NT2/D1 (cell line): ENCODE measurements around the gene SORCS1.

Experiments used
- DNase-seq: peaks from one replicate; pipeline ENCODE4 v3.0.0-alpha.2; 2011; ENCODE audit warnings: low read depth, low spot score
- H3K27me3 ChIP-seq: 2 replicates; pipeline ENCODE4 v1.6.0; 2011; ENCODE audit warnings: mild to moderate bottlenecking; ENCODE audit not compliant: insufficient read length, insufficient read depth
- H3K36me3 ChIP-seq: 2 replicates; pipeline ENCODE4 v1.6.1; 2011; ENCODE audit warnings: mild to moderate bottlenecking, low read length, mixed read lengths; ENCODE audit not compliant: insufficient read depth, insufficient read length
- H3K4me1 ChIP-seq: 2 replicates; pipeline ENCODE4 v1.5.1; 2011; ENCODE audit not compliant: insufficient read depth, insufficient read length
- H3K4me3 ChIP-seq: 2 replicates; pipeline ENCODE4 v1.5.1; 2011; ENCODE audit warnings: low read depth; ENCODE audit not compliant: insufficient read length
- H3K9ac ChIP-seq: 2 replicates; pipeline ENCODE4 v1.6.0; 2011; ENCODE audit warnings: low read depth; ENCODE audit not compliant: insufficient read length
- H3K9me3 ChIP-seq: 2 replicates; pipeline ENCODE4 v1.5.1; 2011; ENCODE audit warnings: mild to moderate bottlenecking, low read length; ENCODE audit not compliant: insufficient read depth
- SUZ12 ChIP-seq: IDR thresholded peaks from 2 replicates; pipeline ENCODE4 v1.6.1; 2011; ENCODE audit not compliant: insufficient read length, insufficient read depth; ENCODE audit errors: extremely low read depth
- YY1 ChIP-seq: IDR thresholded peaks from 2 replicates; pipeline ENCODE4 v1.6.1; 2011; ENCODE audit not compliant: insufficient read length, insufficient read depth
- ZNF274 ChIP-seq: IDR thresholded peaks from 2 replicates; pipeline ENCODE4 v1.6.1; 2011; ENCODE audit warnings: mild to moderate bottlenecking, low read depth, low read length

The SORCS1 gene

GRCh38 chr10:107051769-107052168 is 112.7 kb downstream of the SORCS1 start:
- H3K27me3 ChIP-seq: no peaks in the 10 kb centered on the region
- H3K9ac ChIP-seq: no peak overlapping the region
- H3K4me1 ChIP-seq: no peaks in the 10 kb centered on the region
- no peaks in the 10 kb centered on the region for H3K36me3 ChIP-seq
- no peak for DNase-seq
- H3K9me3 ChIP-seq: no peaks in the 10 kb centered on the region
- H3K4me3 ChIP-seq: no peak overlapping the region
- TF ChIP-seq YY1 (no peak), SUZ12 (no peak), ZNF274 (no peak)

GRCh38 chr10:107043461-107043860 is 121.0 kb downstream of the SORCS1 start:
- Histone ChIP-seq H3K4me1 (no peaks in the 10 kb centered on the region), H3K36me3 (no peaks in the 10 kb centered on the region), H3K9me3 (no peaks in the 10 kb centered on the region), H3K27me3 (no peaks in the 10 kb centered on the region), H3K4me3 (no peak overlapping the region), H3K9ac (no peak overlapping the region)
- DNase-seq: no peak
- TF ChIP-seq ZNF274 (no peak), SUZ12 (no peak), YY1 (no peak)

DNA sequence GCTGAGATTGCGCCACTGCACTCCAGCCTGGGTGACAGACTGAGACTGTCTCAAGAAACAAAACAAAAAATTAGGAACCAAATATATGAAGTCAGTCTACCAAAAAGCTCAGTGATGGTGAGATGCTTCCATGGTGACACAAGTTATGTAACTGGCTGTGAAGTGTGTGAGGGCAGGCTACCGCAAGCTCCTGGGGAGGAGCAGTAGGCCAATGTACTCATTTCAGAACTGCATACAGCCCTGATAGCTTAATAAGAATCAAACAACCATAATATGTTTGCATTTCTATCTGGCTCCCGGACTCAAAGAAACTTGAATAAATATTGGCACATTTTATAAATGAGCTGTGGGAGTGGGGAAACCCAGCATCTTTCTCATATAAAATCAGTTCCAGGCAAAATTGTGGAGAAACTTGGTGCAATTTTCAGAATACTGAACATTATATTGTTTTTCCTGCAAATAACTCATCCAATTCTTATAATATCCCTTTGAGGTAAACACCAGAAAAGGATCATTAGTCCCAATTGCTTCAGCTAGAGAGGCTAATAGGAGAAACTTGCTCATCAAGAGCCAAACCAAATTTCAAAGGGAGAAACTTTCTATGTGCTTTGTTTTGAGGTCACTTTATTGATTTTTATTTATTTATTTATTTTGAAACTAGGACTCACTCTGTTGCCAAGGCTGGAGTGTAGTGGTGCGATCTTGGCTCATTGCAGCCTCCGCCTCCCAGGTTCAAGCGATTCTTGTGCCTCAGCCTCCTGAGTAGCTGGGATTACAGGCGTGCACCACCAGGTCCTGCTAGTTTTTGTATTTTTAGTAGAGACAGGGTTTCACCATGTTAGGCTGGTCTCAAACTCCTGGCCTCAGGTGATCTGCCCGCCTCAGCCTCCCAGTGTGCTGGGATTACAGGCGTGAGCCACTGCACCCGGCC is 127.0 kb downstream of the SORCS1 start:
- peaks cover 1% of the 10 kb centered on the region for H3K4me1 ChIP-seq
- H3K36me3 ChIP-seq: no peaks in the 10 kb centered on the region
- no peak overlapping the region for H3K4me3 ChIP-seq
- H3K9ac ChIP-seq: no peak overlapping the region
- no peak for TF ChIP-seq SUZ12
- no peak for TF ChIP-seq YY1
- no peak for TF ChIP-seq ZNF274
- H3K9me3 ChIP-seq: no peaks in the 10 kb centered on the region
- no peaks in the 10 kb centered on the region for H3K27me3 ChIP-seq
- no peak for DNase-seq

DNA sequence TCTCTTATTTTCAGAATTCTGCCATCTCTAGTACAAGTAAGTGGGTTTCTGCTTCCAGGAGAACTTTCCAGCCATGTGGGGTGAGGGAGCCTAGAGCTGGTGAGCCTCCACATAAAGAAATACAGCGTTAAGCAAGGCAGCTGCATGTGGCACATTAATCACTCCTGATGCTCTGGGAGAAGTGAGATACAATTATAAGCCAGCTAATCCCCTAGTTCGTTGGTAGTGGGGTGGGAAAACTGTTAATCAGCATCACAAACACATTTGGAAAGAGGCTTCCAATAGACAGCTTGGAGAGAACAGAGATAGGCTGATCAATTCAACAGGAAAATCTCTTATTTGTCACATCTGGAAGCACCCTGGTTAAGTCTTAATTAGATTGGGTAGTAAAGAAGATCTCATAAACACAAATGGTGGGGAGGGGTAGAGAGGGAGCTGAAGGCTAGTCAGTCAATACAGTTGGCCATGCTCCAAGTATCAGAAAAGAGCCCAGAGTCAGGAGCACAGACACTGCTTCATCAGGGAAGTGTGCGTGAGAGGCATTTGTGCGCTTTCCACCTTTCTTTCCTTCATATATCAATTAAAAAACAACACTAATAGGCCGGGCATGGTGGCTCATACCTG is 130.6 kb downstream of the SORCS1 start:
- no peaks in the 10 kb centered on the region for H3K27me3 ChIP-seq
- peaks cover 1% of the 10 kb centered on the region for H3K4me1 ChIP-seq
- no peak overlapping the region for H3K9ac ChIP-seq
- no peak overlapping the region for H3K4me3 ChIP-seq
- no peaks in the 10 kb centered on the region for H3K9me3 ChIP-seq
- no peak for DNase-seq
- no peak for TF ChIP-seq SUZ12
- no peak for TF ChIP-seq ZNF274
- no peak for TF ChIP-seq YY1
- H3K36me3 ChIP-seq: no peaks in the 10 kb centered on the region

DNA sequence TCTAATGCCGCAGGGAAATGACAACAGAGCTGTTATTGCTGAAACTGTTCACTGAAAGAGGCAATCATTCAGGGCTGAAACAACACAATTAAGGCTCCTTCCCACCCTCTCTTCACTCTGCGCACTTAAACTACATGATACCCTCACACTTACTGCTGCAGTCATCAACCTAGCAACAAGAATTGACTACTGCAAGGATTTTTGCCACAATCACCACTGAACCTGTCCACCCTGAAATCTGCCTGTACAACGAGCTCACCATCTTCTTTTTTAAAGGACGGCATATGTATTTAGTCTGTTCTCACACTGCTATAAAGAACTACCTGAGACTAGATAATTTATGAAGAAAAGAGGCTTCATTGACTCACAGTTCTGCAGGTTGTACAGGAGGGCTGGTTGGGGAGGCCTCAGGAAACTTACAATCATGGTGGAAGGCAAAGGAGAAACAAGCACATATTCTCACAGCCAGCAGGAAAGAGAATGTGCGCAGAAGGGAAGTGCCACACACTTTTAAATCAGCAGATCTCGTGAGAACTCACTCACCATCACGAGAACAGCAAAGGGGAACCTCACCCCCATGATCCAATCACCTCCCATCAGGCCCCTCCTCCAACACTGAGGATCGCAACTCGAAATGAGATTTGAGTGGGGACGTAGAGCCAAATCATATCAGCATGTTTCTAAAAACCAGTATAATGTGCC is 131.7 kb downstream of the SORCS1 start:
- no peak for DNase-seq
- Histone ChIP-seq H3K27me3 (no peaks in the 10 kb centered on the region), H3K9me3 (no peaks in the 10 kb centered on the region), H3K36me3 (no peaks in the 10 kb centered on the region), H3K4me3 (no peak overlapping the region), H3K4me1 (peaks cover 1% of the 10 kb centered on the region), H3K9ac (no peak overlapping the region)
- TF ChIP-seq SUZ12: no peak
- no peak for TF ChIP-seq YY1
- TF ChIP-seq ZNF274: no peak

DNA sequence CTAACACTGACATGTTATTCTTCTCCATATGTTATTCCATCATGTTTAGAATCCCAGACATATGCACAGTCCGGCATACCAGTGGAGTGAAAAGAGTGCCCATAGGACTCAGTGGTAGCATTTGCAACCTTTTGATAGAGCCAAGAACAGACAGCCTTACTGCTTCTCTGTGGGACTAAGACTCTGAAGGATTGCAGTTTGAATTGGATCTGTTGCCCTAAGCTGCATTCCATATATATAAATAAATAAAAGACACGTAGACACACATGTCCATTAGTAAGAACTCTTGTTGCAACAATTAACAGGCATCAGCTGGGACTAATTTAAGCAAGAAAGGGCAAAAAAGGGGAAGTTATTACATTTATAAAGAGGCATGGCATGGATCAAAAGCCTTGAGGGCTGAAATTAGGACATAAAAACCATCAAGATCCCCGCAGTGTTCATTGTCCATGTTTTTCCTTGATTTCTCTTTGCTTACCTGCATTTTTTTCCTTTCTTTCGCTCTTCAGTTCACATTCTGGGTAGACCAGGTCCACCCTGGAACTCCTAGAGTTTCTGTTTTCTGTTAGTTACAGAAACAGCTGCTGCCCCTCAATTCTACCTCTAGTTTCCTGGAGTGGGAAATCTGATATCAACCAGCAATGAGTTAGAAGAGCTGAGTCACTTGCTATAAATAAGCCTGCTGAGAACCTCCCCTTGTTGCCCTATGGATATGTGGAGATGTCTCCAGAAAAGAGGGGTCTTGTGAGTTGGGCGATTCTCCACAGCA is 132.4 kb downstream of the SORCS1 start:
- H3K4me1 ChIP-seq: peaks cover 1% of the 10 kb centered on the region
- H3K9ac ChIP-seq: no peak overlapping the region
- H3K9me3 ChIP-seq: no peaks in the 10 kb centered on the region
- DNase-seq: no peak
- TF ChIP-seq SUZ12 (no peak), YY1 (no peak), ZNF274 (no peak)
- H3K4me3 ChIP-seq: no peak overlapping the region
- H3K36me3 ChIP-seq: no peaks in the 10 kb centered on the region
- no peaks in the 10 kb centered on the region for H3K27me3 ChIP-seq
